ENCODE results near the gene ABCA7.
A peak's percentile ranks its signal among the peaks of the same experiment; 100 is the strongest.

The ABCA7 gene

GRCh38 chr19:1091544-1092175 lies 51.8 kb downstream of the ABCA7 start:
- no peak for DNase-seq

- no peak for DNase-seq
Measured at GRCh38 chr19:1093330-1093729, 53.4 kb downstream of the ABCA7 start.

GRCh38 chr19:1093811-1094553 lies 54.1 kb downstream of the ABCA7 start:
- no peak for DNase-seq

- DNase-seq, result no peak
Measured at GRCh38 chr19:1094655-1094977, 54.7 kb downstream of the ABCA7 start.

DNA sequence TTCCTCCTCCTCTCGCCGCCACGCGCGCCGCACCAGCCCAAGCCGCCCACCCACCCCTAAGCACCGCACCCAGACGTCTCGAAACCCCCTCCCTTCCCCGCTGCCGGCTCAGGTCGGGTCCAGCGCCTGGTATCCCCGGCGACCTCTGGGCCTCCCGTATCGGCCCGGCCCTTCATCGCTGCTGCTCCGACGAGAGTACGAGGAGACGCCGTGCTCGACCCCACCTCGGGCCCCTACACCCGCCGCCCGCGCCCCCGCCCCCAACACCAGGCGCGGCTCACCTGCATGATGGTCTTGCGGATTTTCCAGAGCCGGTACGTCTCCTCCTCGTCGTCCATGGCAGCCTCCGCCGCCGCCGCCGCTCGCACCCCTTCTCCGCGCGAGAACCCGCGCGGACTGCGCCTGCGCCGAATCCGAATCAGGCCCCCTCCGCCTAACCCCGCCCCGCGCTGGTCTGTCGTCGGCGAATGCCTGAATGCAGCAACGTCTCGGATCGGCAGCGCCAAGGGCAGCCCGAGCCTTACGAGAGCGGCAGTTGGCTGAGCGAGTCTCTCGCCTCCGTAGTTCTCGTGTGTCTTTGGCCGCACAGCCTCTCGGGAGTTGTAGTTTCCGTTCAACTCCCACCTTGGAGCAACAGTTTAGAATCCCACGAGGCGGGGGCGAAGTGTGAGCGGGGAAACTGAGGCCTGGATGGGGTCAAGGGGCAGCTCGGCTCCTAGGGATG lies 55.2 kb downstream of the ABCA7 start, which contains the start of gene POLR2E:
Gene POLR2E, minus strand, starts transcription at position 398 of the 724 bp plus-strand sequence. Its CDS starts 60 bp downstream, at position 338.
- DNase-seq, result peak; percentile 96 to 97

GRCh38 chr19:1097810-1098176 lies 57.9 kb downstream of the ABCA7 start:
- no peak for DNase-seq

DNA sequence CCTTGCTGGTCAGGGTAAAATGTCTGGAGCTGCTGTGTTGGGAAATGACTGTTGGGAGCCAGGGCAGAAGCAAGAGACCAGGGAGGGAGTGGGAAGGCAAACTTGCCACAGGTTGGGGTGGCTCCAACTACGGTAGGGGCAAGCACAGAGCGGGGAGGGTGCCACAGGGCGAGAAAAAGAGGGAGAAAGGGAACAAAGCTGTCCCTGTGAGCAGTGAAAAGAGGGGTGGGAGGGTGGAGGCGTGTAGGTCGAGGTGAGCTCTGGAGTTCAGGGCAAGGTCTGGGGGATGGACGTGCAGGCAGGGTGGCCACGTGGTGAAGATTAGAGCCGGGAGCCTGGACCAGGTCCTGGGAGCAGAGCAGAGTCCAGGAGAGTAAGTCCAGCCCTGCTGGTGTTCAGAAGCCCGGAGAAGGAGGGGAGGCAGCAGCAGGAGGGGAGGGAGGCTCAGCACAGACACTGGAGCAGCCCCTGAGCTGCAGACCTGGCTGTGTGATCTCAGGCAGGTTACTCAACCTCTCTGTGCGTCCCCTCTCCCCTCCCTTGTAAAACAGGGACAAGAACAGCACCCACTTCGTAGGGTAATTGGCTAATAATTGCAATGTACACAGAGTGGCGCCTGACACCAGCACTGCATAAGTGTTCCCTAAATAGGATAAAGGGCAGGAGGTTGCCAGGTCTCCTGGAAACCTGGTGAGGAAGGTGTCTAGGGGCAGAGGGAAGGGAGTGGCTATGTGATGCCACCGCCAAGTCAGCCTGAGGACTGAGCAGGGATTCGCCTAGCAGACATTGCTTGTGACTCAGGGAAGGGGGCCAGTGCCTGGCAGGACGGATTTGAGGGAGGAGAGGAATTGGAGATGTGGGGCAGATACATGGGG lies 58.5 kb downstream of the ABCA7 start:
- no peak for DNase-seq

- DNase-seq, result no peak
Measured at GRCh38 chr19:1101337-1101698, 61.4 kb downstream of the ABCA7 start.

DNA sequence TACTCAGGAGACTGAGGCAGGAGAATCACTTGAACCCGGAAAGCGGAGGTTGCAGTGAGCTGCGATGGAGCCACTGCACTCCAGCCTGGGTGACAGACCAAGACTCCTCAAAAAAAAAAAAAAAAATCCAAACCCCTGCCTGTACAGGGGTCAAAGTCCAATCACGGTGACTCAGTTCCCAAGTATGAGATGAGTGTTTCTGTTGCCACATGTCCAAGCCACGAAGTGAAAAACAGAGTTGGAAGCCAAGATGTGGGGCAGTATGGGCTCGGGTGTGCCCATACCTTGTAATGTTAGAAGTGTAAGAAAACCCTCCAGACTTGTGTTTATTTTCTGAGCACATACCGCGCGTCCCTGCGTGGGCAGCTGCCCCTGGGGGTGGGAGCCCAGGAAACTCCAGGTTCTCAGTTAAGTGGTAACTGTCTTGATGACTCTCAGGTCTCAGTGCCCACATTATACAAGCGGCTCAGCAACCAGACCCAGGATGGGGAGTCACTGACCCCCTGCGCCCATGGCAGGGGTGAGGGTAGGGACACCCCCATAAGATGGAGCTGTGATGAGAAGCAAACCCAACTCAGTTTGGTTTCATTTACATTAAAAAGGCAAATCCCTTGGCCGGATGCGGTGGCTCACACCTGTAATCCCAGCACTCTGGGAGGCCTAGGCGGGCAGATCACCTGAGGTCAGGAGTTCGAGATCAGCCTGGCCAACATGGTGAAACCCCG lies 62.7 kb downstream of the ABCA7 start:
- peak; percentile 54 to 62 for DNase-seq

DNA sequence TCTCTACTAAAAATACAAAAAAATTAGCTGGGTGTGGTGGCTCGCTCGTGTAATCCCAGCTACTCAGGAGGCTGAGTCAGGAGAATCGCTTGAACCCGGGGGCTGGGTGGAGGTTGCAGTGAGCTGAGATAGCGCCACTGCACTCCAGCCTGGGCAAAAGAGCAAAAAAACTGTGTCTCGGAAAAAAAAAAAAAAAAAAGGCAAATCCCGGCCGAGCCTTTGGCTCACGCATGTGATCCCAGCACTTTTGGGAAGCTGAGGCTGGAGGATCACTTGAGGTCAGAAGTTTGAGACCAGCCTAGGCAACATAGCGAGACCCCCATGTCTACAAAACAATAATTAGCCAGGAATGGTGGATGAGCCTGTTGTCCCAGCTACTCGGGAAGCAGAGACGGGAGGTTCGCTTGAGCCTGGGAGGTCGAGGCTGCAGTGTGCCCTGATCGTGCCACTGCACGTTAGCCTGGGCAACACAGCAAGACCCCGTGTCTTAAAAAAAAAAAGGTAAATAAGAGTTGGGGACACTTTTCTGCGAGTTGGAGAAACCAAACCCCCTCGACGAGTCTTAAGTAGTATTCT lies 63.3 kb downstream of the ABCA7 start:
- no peak for DNase-seq

- DNase-seq, result peak; percentile 98
Measured at GRCh38 chr19:1103708-1104310, 63.9 kb downstream of the ABCA7 start, which contains the start of gene GPX4. TSS of gene GPX4 (plus strand) at chr19:1103994. CDS start at chr19:1104044, 50 bp downstream.

DNA sequence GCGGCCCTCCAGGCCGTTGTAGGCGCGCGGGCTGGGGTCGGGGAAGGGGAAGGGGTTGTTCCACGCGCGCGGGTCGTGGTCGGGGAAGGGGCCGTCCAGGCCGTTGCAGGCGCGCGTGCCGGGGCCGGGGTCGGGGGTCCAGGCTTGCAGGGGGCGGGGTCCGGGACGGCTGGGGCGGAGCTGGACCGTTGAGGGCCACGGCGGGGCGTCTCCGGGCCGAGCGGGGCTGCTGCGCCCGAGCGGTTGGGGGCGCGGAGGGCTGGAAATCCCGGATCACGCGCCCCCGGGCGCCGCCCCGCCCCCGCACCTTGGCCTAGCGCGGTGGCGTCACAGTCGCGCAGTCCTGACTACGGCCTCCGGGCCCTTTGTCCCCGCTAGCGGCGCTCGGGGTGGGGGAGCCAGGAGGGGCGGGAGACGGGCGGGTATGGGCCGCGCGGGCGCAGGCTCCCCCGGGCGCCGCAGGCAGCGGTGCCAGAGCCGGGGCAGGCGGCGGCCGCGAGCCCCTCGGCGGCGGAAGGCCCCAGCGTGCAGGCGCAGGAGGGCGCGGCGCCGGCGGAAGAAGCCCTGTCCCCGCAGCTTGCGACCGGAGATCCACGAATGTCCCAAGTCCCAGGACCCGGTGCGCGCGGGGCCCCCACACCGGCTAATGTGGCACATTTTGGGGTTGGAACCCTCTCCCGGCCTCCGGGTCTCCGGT lies 64.6 kb downstream of the ABCA7 start:
- peak; percentile 59 to 61 for DNase-seq

- DNase-seq, result no peak
Measured at GRCh38 chr19:1105008-1105872, 65.3 kb downstream of the ABCA7 start.

DNA sequence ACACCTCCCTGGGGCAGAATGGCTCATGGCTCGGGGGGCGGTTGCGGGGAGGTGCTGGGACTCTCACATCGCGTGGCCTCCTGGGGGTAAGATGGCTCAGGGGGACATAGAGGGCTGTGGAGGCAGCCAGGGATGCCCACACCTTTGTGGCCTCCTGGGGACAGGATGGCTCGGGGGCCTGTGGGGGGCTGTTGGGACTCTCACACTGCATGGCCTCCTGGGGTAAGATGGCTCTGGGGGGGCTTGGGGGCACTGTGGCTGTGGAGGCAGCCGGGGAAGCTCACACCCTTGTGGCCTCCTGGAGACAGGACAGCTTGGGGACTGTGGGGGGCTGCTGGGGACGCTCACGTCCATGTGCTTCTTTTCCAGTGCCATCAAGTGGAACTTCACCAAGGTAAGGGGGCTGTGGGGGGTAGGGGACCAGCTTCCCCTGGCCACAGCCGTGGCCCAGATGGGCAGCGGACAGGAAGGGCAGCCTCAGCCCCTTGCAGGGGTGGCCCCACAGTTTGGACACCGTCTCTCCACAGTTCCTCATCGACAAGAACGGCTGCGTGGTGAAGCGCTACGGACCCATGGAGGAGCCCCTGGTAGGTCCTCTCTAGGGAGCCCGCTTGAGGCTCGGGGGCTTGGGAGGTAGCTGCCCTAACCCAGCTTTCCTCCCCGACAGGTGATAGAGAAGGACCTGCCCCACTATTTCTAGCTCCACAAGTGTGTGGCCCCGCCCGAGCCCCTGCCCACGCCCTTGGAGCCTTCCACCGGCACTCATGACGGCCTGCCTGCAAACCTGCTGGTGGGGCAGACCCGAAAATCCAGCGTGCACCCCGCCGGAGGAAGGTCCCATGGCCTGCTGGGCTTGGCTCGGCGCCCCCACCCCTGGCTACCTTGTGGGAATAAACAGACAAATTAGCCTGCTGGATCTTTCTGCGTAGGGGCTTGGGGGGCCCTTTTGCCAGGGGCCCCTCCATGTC lies 66.2 kb downstream of the ABCA7 start:
- no peak for DNase-seq

GRCh38 chr19:1106841-1107660 lies 67.1 kb downstream of the ABCA7 start:
- no peak for DNase-seq

DNA sequence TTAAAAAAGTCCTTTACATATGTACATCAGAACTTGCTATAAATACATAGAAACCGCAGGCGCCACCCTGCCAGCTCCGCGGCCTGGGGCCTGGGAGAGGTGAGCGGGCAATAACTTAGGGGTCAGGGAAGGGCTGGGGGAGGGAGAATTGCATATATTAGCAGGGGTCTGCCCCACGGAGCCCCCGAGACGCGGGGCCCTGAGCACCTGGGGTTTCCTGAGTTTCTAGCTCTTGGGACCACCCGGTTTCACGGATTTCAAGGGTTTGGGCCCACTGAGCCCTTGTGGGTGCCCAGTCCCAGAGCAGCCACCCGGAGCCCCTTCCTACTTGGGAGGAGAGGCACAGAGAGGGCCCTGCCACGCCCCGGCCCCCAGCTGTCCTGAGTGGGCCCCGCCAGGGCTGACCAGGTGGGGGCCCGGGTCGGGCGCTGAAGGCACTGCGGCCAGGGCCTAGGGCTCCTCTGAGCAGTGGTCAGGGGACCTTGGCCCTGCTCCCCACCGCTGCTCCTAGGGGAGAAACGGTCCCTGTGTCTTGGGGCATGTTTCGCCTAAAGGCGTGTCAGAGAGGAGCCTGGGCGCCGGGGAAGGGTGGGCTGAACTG lies 67.9 kb downstream of the ABCA7 start:
- no peak for DNase-seq

Measured in activated CD4-positive, alpha-beta T cell treated with anti-CD3 and anti-CD28 coated beads, Interleukin-2, amount 50 U/mL, for 4 hours (primary cell).